Tibial artery (tissue), 4 donors: Measurements from ENCODE around the gene EXOC6.
"Not testable (repeated sequence)": the region's sequence is repeated elsewhere in the genome, so short reads cannot be mapped to it uniquely, and the experiment has no call there.

Source experiments
- DNase-seq, 2 donors: peaks; one replicate each; pipeline ENCODE4 v3.0.0-alpha.2; 2019
- H3K27ac ChIP-seq, 2 donors: fragments of 200-600 bp; sonication (generic) in 1 of 2; 1 replicate in 1 of 2; 2 replicates in 1 of 2; pipeline ENCODE4 v1.5.1; 2018 to 2019; ENCODE audit warnings: mild to moderate bottlenecking in 1 of 2
- H3K27me3 ChIP-seq, 2 donors: fragments of 200-600 bp; sonication (generic) in 1 of 2; one replicate each; pipeline versions ENCODE4 v1.5.1 to v1.6.0; 2016 to 2019
- H3K36me3 ChIP-seq, 3 donors: fragments of 200-600 bp; sonication (generic) in 2 of 3; one replicate each; pipeline ENCODE4 v1.5.1; 2016 to 2019; ENCODE audit warnings: mild to moderate bottlenecking in 2 of 3
- H3K4me1 ChIP-seq, 4 donors: fragments of 200-600 bp; sonication (generic) in 2 of 4; 1 replicate in 3 of 4; 2 replicates in 1 of 4; pipeline ENCODE4 v1.5.1; 2016 to 2019
- H3K4me3 ChIP-seq, 2 donors: fragments of 200-600 bp; sonication (generic) in 1 of 2; 1 replicate in 1 of 2; 2 replicates in 1 of 2; pipeline ENCODE4 v1.5.1; 2018 to 2019; ENCODE audit warnings: mild to moderate bottlenecking in 2 of 2
- H3K9me3 ChIP-seq, 3 donors: fragments of 200-600 bp; sonication (generic) in 1 of 3; one replicate each; pipeline ENCODE4 v1.5.1; 2016 to 2019
- intact Hi-C: fragments of 100-400 bp; cut with DNase I; formaldehyde crosslinking; loops from one replicate; pipeline ENCODE4 v1.15.0; 2023; ENCODE audit warnings: low total_unique reads
- TF ChIP-seq, protein P1 (sequence below), 2 experiments: fragments of 200-600 bp in 1 of 2; fragments of 450-650 bp in 1 of 2; IDR thresholded peaks; one replicate each; pipeline ENCODE4 v1.5.1; 2017 to 2019; ENCODE audit warnings: antibody characterized with exemption in 2 of 2, mild to moderate bottlenecking in 1 of 2, moderate library complexity in 1 of 2

Gene EXOC6

DNA sequence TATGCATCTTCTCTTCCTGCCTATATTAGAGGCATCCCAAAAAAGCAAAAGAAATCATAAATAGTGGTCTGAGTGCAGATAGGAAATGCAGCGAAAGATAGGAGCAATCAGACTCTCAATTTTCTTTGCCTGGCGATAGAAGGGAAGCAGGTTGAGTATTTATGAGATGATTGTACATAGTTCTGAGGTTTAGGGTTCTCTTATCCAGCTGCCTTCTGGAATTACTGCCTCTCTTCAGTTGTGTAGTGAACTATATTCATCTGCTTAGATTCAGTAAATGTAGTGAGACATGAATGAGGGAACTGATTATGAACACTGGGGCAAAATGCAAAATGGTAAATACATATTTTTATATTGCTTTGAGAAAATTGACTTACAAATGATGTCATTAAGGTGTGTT is 119.3 kb downstream of the EXOC6 start:
- Histone ChIP-seq H3K27me3 (no peaks in the 10 kb centered on the region), H3K4me1 (peaks cover 0 to 8% (median 0%) of the 10 kb centered on the region in 4 donors), H3K4me3 (no peak overlapping the region), H3K9me3 (no peaks in the 10 kb centered on the region), H3K27ac (no peak overlapping the region), H3K36me3 (peaks cover 0 to 5% (median 0%) of the 10 kb centered on the region in 3 donors)
- TF ChIP-seq, protein P1, sequence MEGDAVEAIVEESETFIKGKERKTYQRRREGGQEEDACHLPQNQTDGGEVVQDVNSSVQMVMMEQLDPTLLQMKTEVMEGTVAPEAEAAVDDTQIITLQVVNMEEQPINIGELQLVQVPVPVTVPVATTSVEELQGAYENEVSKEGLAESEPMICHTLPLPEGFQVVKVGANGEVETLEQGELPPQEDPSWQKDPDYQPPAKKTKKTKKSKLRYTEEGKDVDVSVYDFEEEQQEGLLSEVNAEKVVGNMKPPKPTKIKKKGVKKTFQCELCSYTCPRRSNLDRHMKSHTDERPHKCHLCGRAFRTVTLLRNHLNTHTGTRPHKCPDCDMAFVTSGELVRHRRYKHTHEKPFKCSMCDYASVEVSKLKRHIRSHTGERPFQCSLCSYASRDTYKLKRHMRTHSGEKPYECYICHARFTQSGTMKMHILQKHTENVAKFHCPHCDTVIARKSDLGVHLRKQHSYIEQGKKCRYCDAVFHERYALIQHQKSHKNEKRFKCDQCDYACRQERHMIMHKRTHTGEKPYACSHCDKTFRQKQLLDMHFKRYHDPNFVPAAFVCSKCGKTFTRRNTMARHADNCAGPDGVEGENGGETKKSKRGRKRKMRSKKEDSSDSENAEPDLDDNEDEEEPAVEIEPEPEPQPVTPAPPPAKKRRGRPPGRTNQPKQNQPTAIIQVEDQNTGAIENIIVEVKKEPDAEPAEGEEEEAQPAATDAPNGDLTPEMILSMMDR (IDR thresholded peaks at IDR 0.05): no peak
- DNase-seq: no peak
- intact Hi-C loops: loop anchor here (10.0 kb wide), 1 partner anchor 97 kb away; the partner anchor contains the start of gene CYP26C1

DNA sequence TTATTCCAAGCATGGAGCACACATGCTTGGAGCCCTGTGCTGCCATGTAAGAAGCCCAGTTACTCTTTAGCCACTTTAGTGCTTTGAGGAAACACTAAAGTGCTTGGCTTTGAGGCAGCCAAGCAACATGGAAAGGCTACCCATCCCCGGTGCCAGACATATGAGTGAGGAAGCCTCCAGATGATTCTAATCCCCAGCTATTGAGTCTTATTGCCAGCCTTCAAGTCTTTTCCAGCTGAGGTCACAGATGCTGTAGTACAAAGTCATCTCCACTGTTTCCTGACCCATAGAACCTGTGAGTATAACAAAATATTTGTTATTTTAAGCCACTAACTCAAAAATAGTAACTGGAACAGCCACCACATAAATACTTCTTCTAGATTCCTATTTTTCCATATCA is 120.8 kb downstream of the EXOC6 start:
- DNase-seq: no peak
- H3K36me3 ChIP-seq: peaks cover 0 to 5% (median 0%) of the 10 kb centered on the region in 3 donors
- H3K9me3 ChIP-seq: no peaks in the 10 kb centered on the region
- H3K4me3 ChIP-seq: no peak overlapping the region
- H3K27me3 ChIP-seq: no peaks in the 10 kb centered on the region
- intact Hi-C loops: loop anchor here (10.0 kb wide), 1 partner anchor 96 kb away; the partner anchor contains the start of gene CYP26C1
- no peak overlapping the region for H3K27ac ChIP-seq
- peaks cover 0 to 8% (median 0%) of the 10 kb centered on the region in 4 donors for H3K4me1 ChIP-seq
- TF ChIP-seq, protein P1 (IDR thresholded peaks at IDR 0.05): no peak

DNA sequence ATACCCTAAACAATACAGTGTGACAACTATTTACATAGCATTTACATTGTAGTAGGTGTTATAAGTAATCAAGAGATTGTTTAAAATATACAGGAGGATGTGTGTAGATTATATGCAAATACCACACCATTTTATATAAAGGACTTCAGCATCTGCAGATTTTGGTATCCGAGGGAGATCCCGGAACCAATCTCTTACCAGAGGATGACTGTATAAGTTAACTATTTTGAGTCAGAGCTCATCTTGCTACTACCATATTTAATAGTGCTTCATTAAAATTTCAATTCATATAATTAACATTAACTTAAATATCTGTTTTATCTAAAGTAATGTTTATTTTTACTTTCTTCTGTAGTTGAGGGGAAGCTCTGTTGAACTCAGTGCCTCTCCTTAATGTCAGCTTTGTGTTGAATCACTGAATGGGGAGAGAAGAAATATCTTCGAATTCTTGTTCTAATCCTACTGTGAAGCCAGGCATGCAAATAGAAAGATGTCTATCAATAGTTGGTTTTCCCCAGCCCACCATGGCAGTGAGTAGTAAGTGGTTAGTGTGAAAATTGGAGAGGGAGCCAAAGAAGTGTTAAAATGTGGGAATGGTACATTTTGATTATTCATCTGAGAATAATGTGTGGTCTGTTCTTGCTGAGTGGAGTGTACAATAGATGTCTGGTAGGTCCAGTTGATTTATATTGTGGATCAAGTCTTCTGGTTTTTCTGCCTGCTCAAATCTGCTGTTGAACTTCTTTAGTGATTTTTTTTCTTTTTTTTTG is 122.2 kb downstream of the EXOC6 start:
- H3K4me1 ChIP-seq: peaks cover 0 to 8% (median 0%) of the 10 kb centered on the region in 4 donors

DNA sequence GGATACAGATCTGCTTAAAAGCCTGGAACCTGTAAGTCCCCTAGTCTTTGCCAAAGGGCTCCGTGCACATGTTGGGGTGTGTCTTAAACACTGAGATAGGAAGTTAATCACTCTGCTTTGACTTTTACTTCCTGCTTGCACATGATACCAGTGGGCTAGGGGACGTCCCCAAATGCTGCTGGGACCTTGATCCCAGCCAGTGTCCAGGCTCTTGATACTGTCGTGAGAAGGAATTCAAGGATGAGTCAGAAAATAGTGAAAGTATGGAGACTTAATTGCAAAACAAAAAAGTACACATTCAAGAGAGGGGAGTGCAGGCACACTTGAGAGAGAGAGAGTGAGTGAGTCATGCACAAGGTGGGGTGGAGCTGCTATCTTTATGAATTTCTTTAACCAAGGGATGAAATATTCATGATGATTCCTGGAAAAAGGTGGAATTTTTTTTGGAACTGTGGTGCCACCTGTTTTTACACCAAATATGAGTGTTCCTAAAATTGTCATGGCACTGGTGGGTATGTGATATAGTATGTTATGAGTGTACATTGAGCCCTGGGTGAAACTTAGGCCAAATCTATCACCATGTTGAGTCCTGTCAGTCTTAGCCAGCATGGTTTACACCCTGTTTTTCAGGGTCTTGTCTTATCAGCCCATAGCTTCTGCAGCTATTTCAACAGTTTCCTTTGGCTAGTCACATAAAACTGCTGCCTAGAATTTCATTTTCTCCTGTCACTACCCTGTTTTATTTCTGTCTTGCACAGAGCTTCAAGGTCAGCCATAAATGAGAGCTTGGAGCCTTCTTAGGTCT is 123.9 kb downstream of the EXOC6 start:
- no peaks in the 10 kb centered on the region for H3K9me3 ChIP-seq
- peaks cover 0 to 8% (median 0%) of the 10 kb centered on the region in 4 donors for H3K4me1 ChIP-seq
- DNase-seq: no peak
- TF ChIP-seq, protein P1 (IDR thresholded peaks at IDR 0.05): no peak
- H3K27ac ChIP-seq: no peak overlapping the region
- H3K36me3 ChIP-seq: peaks cover 0 to 13% (median 5%) of the 10 kb centered on the region in 3 donors
- H3K4me3 ChIP-seq: no peak overlapping the region
- intact Hi-C loops: no loop called here
- no peaks in the 10 kb centered on the region for H3K27me3 ChIP-seq

More for the DNA sequence above, 122.2 kb downstream of the EXOC6 start:
- Histone ChIP-seq H3K36me3 (peaks cover 0 to 12% (median 0%) of the 10 kb centered on the region in 3 donors), H3K27me3 (no peaks in the 10 kb centered on the region), H3K9me3 (no peaks in the 10 kb centered on the region), H3K27ac (no peak overlapping the region), H3K4me3 (no peak overlapping the region)
- DNase-seq: no peak
- intact Hi-C loops: no loop called here
- TF ChIP-seq, protein P1 (IDR thresholded peaks at IDR 0.05): no peak

DNA sequence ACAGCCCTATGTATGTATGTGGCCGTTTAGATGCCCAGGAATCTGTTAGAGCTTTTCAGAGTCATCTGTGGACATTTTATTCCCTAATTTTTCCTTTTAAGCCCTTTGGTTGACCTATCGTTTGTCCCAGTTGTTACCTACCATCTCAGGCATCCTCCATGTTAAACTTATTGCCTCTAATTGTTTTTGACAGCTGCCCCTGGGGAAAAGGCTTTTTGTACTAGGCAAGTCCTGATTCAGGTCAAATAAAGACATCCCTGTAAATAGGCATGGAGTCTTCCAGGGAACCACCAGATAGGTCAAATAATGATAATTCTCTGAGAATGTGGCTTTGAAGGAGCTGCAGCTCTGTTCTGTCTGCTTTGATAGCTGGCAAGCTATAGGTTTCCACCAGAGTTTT is 124.6 kb downstream of the EXOC6 start:
- peaks cover 0 to 8% (median 0%) of the 10 kb centered on the region in 4 donors for H3K4me1 ChIP-seq
- no peaks in the 10 kb centered on the region for H3K27me3 ChIP-seq
- peaks cover 0 to 13% (median 5%) of the 10 kb centered on the region in 3 donors for H3K36me3 ChIP-seq
- no peaks in the 10 kb centered on the region for H3K9me3 ChIP-seq
- H3K4me3 ChIP-seq: no peak overlapping the region
- H3K27ac ChIP-seq: no peak overlapping the region
- TF ChIP-seq, protein P1 (IDR thresholded peaks at IDR 0.05): no peak
- no peak for DNase-seq
- intact Hi-C loops: no loop called here

DNA sequence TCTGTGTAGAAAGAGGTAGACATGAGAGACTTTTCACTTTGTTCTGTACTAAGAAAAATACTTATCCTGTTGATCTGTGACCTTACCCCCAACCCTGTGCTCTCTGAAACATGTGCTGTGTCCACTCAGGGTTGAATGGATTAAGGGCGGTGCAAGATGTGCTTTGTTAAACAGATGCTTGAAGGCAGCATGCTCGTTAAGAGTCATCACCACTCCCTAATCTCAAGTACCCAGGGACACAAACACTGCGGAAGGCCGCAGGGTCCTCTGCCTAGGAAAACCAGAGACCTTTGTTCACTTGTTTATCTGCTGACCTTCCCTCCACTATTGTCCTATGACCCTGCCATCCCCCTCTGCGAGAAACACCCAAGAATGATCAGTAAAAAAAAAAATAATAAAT is 128.0 kb downstream of the EXOC6 start:
- H3K36me3 ChIP-seq, intact Hi-C loops, DNase-seq, H3K27ac ChIP-seq, H3K27me3 ChIP-seq, H3K4me3 ChIP-seq, H3K9me3 ChIP-seq, H3K4me1 ChIP-seq: not testable (repeated sequence)
